Measurements from ENCODE around the gene C10orf67.
"Not testable (repeated sequence)": the region's sequence is repeated elsewhere in the genome, so short reads cannot be mapped to it uniquely, and the experiment has no call there.

The C10orf67 gene

DNA sequence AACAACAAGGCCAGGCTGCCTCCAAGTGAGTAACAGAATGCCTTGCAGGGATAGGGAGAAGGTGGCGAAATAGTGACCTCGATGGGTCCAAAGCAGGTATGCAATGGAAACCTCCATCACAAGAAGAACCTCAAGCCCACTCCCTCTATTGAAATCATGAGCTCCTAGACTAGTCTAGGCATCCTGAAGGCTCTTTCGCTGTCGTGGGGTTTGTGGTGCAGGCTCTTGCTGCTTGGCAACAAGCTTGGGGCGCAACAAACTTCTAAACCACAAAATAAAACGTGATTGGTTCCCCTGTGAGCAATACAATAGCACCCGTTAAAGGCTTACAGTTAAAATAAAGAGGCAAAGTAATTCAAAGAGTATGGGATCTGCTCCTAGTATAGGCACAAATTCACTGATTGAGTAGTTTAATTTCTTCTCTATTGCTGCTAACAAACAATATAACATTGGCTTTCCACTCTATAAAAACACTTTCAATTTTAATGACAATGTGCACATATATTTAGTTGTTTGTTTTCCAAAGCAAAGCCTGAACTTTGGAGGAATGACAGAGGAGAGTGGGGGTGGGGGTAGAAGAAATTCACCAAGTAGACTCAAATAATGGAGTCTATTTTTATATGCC is 64.1 kb downstream of the C10orf67 start:
- peaks cover 0 to 5% (median 0%) of the 10 kb centered on the region in 10 experiments; a peak in 3 of 20 replicates for H3K4me1 ChIP-seq
- TF ChIP-seq Cebpa-rat (IDR thresholded peaks at IDR 0.05), result no peak
- H3K9me3 ChIP-seq (replicated peaks in 1 of 11), result peaks cover 0 to 2% (median under 1%) of the 10 kb centered on the region in 11 experiments; a peak in 7 of 22 replicates
- H3K27me3 ChIP-seq, result no peaks in the 10 kb centered on the region
- no peak overlapping the region for H3K9ac ChIP-seq
- no peak overlapping the region for H3K4me2 ChIP-seq
- H3K4me3 ChIP-seq, result no peak overlapping the region
- no peaks in the 10 kb centered on the region for H4K20me1 ChIP-seq
- H3K27ac ChIP-seq, result no peak overlapping the region
- no peaks in the 10 kb centered on the region for H3K36me3 ChIP-seq

GRCh38 chr10:23275355-23275754 is 69.2 kb downstream of the C10orf67 start:
- Histone ChIP-seq H3K27me3 (no peaks in the 10 kb centered on the region), H3K9ac (no peak overlapping the region), H3K4me1 (no peaks in the 10 kb centered on the region), H3K4me2 (no peak overlapping the region), H4K20me1 (no peaks in the 10 kb centered on the region), H3K9me3 (replicated peaks in 1 of 11) (peaks cover 31 to 52% (median 49%) of the 10 kb centered on the region in 11 experiments), H3K4me3 (no peak overlapping the region), H3K27ac (no peak overlapping the region), H3K36me3 (no peaks in the 10 kb centered on the region)
- TF ChIP-seq Cebpa-rat (IDR thresholded peaks at IDR 0.05), result no peak

GRCh38 chr10:23274179-23274578 is 70.4 kb downstream of the C10orf67 start:
- H3K4me2 ChIP-seq, H3K9ac ChIP-seq, H3K27ac ChIP-seq, H3K4me1 ChIP-seq, H3K4me3 ChIP-seq, H3K27me3 ChIP-seq, H4K20me1 ChIP-seq, H3K36me3 ChIP-seq: not testable (repeated sequence)
- peaks cover 36 to 61% (median 54%) of the 10 kb centered on the region in 11 experiments for H3K9me3 ChIP-seq (replicated peaks in 1 of 11)

- H3K27ac ChIP-seq, result no peak overlapping the region
- H3K4me2 ChIP-seq, result no peak overlapping the region
- H3K4me3 ChIP-seq, result no peak overlapping the region
- TF ChIP-seq Cebpa-rat (IDR thresholded peaks at IDR 0.05), result no peak
- H3K4me1 ChIP-seq, result no peaks in the 10 kb centered on the region
- no peaks in the 10 kb centered on the region for H3K27me3 ChIP-seq
- H3K9me3 ChIP-seq (replicated peaks in 1 of 11), result peaks cover 36 to 61% (median 54%) of the 10 kb centered on the region in 11 experiments
- H3K9ac ChIP-seq, result no peak overlapping the region
- no peaks in the 10 kb centered on the region for H3K36me3 ChIP-seq
- no peaks in the 10 kb centered on the region for H4K20me1 ChIP-seq
These were observed 74.1 kb downstream of the C10orf67 start for GRCh38 chr10:23270531-23270930.

DNA sequence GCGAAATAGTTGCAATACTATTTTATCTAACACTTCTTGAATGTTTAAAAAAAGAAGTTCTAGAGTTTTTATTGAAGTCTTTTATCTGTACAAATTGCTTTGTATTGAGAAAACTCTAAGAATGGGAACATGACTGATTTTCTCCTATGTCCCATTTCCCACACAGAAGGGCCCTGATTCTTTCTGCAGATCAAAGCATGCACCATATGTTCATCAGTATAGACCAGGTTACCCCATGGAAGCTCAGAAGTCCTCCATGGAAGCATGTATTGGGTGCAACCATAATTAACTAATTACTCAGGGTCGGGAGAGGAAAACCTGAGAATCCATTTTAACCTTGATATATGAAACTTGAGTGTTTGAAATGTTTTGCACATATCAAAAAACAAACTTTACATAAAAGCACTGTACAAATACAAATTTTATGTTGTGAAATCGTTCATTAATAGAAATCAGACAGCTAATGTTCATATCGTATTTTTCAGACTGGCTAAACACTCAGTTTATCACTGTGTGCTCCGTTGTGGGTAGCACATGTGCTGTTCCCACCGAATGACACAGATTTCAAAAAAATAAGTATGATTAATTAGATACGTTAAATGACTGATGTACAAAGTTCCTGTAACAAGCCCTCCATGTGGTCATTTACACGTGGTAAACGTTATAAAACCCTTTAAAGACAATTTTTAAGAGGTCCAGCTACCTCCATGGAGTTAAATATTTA is 81.0 kb downstream of the C10orf67 start:
- H3K27me3 ChIP-seq, result no peaks in the 10 kb centered on the region
- H3K36me3 ChIP-seq, result no peaks in the 10 kb centered on the region
- no peak overlapping the region for H3K27ac ChIP-seq
- no peak overlapping the region for H3K9ac ChIP-seq
- H3K4me3 ChIP-seq, result no peak overlapping the region
- TF ChIP-seq Cebpa-rat (IDR thresholded peaks at IDR 0.05), result no peak
- no peaks in the 10 kb centered on the region for H3K4me1 ChIP-seq
- no peaks in the 10 kb centered on the region for H4K20me1 ChIP-seq
- H3K4me2 ChIP-seq, result no peak overlapping the region
- no peaks in the 10 kb centered on the region for H3K9me3 ChIP-seq (replicated peaks in 1 of 11)

GRCh38 chr10:23262928-23263327 is 81.7 kb downstream of the C10orf67 start:
- Histone ChIP-seq H3K27me3 (no peaks in the 10 kb centered on the region), H3K9ac (no peak overlapping the region), H3K4me3 (no peak overlapping the region), H3K4me2 (no peak overlapping the region), H3K36me3 (no peaks in the 10 kb centered on the region), H3K4me1 (no peaks in the 10 kb centered on the region), H3K27ac (no peak overlapping the region), H4K20me1 (no peaks in the 10 kb centered on the region), H3K9me3 (replicated peaks in 1 of 11) (no peaks in the 10 kb centered on the region)
- no peak for TF ChIP-seq Cebpa-rat (IDR thresholded peaks at IDR 0.05)

- Histone ChIP-seq H3K36me3 (no peaks in the 10 kb centered on the region), H4K20me1 (no peaks in the 10 kb centered on the region), H3K4me1 (no peaks in the 10 kb centered on the region), H3K27me3 (no peaks in the 10 kb centered on the region), H3K4me2 (no peak overlapping the region), H3K27ac (no peak overlapping the region), H3K4me3 (no peak overlapping the region), H3K9me3 (replicated peaks in 1 of 11) (no peaks in the 10 kb centered on the region), H3K9ac (no peak overlapping the region)
- no peak for TF ChIP-seq Cebpa-rat (IDR thresholded peaks at IDR 0.05)
These were observed 86.1 kb downstream of the C10orf67 start for GRCh38 chr10:23258516-23258915.

DNA sequence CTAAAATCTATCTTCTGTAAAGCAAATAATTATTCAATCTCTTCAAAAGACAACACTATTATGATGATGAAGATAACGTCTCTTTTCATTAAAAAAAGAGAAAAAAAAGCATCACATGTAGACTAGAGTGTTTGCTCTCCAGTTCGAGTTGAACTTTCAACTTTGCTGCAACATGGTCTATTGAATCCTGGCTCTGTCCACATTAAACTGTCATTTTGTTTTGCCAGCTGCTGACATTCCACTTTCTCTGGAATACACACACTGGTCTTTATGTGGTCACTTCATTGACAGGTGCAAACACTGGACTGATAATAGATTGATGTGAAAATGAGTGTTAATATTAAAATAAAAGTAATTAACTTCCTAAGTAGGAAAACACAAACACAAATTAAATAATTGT is 90.8 kb downstream of the C10orf67 start:
- no peaks in the 10 kb centered on the region for H3K27me3 ChIP-seq
- H3K36me3 ChIP-seq, result no peaks in the 10 kb centered on the region
- H3K27ac ChIP-seq, result no peak overlapping the region
- no peak overlapping the region for H3K4me2 ChIP-seq
- H3K9me3 ChIP-seq (replicated peaks in 1 of 11), result peaks cover 6 to 12% (median 10%) of the 10 kb centered on the region in 11 experiments; a peak in 15 of 22 replicates
- TF ChIP-seq Cebpa-rat (IDR thresholded peaks at IDR 0.05), result no peak
- H3K4me1 ChIP-seq, result 0 out of 20 replicates have a peak, but pooled peaks cover 0 to 5% (median 0%) of the 10 kb centered on the region in 10 experiments
- no peaks in the 10 kb centered on the region for H4K20me1 ChIP-seq
- no peak overlapping the region for H3K4me3 ChIP-seq
- no peak overlapping the region for H3K9ac ChIP-seq

GRCh38 chr10:23252859-23253258 is 91.7 kb downstream of the C10orf67 start:
- peaks cover 6 to 12% (median 10%) of the 10 kb centered on the region in 11 experiments; a peak in 15 of 22 replicates for H3K9me3 ChIP-seq (replicated peaks in 1 of 11)
- H3K4me1 ChIP-seq, H3K4me3 ChIP-seq, H3K27ac ChIP-seq, H4K20me1 ChIP-seq, H3K27me3 ChIP-seq, H3K9ac ChIP-seq, H3K4me2 ChIP-seq, H3K36me3 ChIP-seq: not testable (repeated sequence)

DNA sequence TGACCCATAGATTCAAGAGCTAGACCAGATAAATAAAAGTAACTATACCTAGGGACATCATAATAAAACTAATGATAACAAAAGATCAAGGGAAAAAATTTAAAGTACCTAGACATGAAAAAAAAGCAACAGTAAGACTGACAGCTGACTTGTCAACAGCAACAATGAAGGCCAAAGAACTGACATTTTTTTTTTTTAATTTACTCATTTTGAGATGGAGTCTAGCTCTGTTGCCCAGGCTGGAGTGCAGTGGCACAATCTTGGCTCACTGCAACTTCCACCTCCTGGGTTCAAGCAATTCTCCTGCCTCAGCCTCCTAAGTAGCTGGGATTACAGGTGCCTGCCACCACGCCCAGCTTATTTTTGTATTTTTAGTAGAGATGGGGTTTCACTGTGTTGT is 102.8 kb downstream of the C10orf67 start:
- not testable (repeated sequence) for H3K4me1 ChIP-seq, H3K9ac ChIP-seq, H4K20me1 ChIP-seq, H3K4me3 ChIP-seq, H3K4me2 ChIP-seq, H3K27me3 ChIP-seq, H3K27ac ChIP-seq, H3K36me3 ChIP-seq
- peaks cover 12 to 36% (median 23%) of the 10 kb centered on the region in 11 experiments for H3K9me3 ChIP-seq (replicated peaks in 1 of 11)
